HG03196 (cell line): ENCODE results near the gene MTA1.

Source experiments
- ATAC-seq: cut with Tn5 transposase; IDR thresholded peaks from one replicate; pipeline ENCODE4 v1.9.1; 2021; ENCODE audit not compliant: unreplicated experiment

Gene MTA1

DNA sequence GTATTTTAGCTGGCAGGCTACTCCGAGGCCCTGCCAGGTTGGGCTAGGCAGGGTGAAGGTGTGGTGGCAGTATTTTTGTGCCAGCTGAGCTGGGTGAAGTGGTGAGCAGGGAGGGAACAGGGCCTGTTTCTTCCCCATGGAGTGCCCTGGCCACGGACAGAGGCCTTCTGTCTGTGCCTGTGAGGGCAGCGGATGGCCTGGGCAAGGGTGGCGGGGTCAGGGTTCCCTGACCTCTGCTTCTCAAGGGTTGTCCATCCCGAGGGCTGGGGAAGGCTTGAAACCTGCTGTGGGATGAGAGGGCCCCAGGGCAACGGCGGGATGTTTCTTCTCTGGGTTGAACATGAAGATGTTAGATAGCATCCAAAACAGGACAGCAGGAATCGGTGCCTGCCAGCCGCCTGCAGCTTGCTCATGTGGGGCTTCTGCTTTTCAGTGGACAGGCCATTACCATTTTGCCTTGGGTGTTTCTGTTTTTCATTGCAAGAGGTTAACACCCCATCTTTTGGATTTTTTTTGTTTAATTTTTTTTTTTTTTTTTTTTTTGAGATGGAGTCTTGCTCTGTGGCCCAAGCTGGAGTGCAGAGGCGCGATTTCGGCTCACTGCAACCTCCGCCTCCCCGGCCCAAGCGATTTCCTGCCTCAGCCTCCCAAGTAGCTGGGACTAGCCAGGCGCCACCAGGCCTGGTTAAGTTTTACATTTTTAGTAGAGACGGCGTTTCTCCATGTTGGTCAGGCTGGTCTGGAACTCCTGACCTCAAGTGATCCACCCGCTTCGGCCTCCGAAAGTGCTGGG lies 3.3 kb downstream of the MTA1 start:
- ATAC-seq, result no peak

DNA sequence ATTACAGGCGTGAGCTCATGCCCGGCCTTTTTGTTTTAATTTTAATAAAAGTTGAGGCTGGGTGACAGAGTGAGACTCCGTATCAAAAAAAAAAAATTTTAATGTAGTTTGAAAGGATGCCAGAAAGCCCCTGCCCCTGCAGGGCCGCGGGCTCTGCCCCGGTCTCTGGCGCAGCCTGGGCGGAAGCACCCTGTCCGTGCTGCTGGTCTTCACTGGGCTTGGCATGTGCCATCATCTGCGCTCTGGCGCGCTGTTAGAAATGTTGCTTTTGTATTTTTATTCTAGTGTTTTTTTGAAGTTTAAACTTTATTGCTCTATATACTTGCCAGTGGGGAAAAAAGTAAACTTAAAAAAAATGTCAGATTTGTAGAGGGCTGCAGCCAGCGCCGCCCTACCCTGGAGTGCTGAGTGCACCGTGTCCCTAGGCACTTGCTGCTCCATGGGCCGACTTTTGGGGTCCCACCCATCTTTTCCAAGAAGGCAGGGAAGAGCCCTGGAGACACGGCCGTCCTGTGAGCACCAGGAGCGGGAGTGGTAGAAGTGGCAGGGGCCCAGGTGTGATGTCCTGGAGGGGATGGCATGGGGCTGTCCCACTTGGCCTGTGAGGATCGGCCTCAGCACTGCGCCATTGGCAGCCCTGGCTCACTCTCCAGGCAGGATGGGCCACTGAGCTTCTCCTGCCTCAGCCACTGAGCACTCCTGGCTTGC lies 4.0 kb downstream of the MTA1 start:
- no peak for ATAC-seq

DNA sequence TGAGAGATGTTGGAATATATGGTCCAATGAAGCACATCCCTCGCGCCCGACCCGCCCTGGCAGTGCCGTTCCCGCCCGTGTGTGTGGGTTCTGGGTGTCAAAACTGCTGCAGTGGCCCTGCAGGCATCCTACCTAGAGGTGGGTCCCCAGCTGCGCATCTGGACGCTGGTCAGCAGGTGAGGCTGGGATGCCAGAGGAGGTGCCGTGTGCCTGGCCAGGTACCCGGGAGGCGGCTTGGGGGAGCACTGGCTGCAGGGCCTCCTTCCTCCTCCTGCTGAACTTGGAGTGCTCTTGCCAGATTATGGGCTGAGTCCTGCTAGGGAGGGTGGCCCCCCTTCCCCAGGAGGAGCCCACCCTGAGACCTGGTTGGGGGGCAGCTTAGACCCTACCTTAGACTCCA lies 5.2 kb downstream of the MTA1 start:
- ATAC-seq, result no peak

DNA sequence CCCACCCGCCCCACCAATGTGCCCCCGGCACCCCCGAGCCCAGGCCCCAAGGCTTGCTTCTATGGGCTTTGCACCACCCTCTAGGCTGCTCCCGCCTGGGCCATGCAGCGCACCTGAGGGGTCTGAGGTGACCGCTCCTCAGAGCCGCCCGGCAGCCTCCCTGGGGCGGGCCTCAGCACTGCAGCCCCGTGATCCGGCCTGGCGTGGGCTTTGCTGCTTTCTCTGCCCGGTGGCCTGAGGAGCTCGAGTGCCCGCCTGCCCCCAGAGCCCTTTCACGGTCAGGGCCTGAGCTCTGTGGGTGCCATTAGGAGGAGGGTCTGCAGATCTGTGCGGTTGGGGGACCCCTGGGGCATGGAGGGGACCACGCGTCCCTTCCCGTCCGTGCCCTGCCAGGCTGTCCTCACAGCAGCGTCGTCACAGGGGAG lies 6.2 kb downstream of the MTA1 start:
- ATAC-seq, result no peak

DNA sequence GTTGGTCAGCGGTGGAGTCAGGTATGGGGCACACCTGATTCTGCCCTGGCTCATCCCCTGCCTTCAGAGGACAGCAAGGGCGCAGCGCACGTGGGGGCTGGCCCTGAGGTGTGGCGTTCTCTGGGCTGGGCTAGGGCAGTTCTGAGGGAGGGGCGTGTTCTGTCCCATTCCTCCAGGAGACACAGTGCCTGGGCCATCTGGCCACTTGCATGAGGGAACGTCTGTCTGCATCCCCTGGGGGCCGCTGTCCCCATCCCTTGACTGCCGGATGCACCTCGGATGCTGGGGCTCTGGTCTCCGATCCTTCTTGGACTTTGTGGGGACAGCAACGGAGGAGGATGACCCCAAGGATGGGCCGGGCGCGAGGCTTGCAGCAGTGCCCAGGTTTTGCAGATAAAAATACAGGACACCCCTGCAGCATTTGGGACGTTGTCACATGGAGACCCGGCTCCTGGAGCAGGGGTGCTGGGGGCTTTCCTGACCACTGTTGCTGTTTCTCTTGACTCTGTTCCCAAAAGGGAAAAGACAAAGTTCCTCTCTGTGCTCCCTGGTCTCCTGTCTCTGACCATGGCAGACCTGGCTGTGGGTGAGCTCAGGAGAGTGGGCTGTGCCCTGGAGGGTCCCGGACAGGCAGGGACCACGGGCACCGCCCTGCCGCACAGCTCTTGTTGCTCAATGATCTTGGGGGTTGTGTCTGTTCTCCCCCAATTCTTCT lies 6.9 kb downstream of the MTA1 start:
- no peak for ATAC-seq

DNA sequence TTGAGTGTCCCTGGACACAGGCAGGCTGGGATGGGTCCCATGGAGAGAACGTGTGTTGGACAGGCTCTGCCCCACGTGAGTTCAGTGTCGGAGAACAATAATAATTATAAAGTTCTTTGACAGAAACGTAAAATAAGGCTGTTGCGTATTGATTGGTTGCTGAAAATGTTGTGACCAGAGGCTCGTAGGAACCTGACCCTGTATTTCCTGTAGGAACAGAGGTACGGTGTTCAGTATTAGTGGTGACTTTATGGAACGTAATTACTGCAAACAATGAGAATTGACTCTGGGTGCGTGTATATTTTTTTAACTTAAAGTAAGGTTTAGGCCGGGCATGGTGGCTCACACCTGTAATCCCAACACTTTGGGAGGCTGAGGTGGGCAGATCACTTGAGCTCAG lies 7.8 kb downstream of the MTA1 start:
- no peak for ATAC-seq

DNA sequence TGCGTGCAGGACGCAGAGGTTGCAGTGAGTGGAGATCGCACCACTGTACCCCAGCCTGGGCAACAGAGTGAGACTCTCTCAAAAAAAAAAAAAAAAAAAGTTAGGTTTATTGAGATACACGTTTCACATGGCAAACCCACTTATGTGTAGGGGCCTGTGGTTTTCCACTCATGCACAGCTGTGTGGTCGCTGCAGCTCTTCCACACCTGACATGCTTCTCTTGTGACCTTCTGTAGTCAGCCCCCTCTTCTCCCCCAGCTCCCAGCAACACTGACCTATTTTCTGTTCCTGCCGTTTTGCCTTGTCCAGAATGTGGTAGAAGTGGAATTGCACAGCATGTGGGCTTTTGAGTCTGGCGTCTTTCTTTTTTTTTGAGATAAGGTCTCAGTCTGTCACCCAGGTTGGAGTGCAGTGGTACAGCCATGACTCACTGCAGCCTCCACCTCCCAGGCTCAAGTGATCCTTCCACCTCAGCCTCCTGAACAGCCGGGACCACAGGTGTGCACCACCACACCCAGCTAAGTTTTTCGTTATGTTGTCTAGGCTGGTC lies 8.4 kb downstream of the MTA1 start:
- no peak for ATAC-seq

DNA sequence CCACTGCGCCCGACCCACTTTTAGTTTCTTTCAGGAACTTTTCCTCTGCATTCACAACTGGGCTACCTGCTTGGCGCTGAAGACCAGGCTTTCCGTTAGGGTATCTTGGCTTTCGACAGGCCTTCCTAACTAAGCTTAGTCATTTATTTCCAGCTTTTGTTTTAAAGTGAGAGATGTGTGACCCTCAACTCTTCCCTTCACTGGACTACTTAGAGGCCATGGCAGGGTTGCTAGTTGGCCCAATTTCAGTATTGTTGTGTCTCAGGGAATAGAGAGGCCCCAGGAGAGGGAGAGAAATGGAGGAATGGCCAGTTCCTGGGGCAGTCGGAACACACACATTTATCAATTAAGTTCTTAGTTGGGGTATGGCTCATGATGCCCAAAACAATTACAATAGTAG lies 10.4 kb downstream of the MTA1 start:
- ATAC-seq, result no peak

DNA sequence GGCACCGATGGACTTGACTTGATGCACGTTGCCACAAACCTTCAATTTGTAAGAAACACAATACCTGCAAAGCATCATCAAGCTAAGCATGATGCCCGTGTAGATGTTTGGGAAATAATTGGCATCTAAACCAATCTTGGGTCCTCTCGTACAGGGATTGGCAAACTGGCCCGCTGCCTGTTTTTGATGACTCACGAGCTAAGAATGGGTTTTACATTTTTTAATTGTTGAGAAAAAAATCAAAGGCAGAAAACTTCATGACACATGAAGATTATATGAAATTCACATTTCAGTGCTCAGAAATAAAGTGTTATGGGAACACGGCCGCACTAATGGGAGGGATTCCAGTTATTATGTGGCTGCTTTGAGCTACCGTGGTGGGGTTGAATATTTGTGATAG lies 10.9 kb downstream of the MTA1 start:
- no peak for ATAC-seq

DNA sequence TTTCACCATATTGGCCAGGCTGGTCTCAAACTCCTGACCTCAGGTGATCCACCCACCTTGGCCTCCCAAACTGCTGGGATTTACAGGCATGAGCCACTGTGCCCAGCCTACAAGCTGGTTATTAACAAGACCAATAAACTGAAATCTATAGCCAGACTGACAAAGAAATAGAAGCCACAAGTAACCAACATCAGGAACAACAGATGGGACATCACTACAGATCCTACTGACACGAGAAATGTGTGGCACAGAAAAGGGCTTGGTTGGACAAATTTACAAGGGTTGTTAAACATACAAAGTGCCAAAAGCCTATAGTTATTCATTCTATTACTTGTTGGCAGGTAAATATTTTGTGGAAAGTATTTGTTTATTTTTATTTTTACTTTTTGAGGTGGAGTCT lies 11.6 kb downstream of the MTA1 start:
- ATAC-seq, result no peak

DNA sequence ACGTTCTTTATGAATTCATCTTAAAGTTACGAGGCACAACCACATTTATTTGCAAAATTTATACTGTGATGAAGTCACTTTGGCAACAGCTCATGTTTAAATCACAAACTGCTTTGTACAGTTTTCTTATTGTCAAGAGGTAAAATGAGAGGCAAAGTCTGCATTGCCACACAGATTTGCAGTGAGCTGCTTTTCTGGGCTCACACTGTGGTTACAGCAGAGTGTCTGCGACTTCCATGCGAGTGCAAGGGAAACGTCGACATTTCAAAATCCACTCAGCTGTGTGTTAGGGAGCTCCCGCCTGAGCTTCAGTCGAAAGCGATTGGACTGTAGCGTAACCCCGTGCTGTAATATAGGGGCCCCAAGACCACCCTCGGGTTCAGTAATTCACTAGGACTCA lies 13.0 kb downstream of the MTA1 start:
- no peak for ATAC-seq

DNA sequence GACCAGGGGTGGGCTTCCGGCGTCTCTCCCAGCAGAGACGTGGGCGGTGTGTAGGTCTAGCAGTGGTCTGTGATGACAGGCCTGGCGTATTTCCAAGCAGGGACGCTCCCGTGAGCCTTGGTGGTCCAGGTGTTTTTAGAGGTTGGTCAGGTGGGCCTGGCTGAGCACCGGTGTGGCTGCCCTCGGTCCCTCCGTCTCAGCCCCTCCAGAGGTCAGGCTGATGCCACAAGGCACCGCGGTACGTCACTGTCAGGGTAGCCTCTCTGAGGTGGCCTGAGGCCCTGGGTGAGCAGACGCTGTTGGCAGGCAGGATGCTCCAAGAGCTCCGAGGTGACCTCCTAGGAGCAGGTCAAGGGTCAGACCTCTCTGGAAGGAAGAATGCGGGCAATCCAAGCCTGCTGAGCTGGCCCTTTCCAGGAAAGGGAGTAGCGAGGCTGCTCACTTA lies 13.6 kb downstream of the MTA1 start:
- no peak for ATAC-seq

DNA sequence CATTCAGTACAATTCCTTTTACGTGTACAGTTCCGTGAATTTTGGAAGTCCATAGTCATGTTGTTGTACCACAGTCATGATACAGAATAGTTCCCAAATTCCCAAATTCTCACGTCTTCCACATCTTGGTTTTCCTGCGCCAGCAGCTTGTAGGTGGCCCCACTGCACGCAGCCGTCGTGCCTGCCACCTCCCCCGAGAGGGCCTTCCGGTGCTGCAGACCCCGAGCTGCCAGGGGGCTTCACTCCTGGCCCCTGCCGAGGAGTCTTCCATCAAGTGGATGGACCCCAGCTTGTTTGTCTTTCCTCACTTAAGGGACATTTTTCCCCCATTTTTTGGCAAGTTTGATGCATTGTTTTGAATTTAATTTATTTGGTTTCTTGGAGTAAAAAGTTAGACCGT lies 16.8 kb downstream of the MTA1 start:
- no peak for ATAC-seq

DNA sequence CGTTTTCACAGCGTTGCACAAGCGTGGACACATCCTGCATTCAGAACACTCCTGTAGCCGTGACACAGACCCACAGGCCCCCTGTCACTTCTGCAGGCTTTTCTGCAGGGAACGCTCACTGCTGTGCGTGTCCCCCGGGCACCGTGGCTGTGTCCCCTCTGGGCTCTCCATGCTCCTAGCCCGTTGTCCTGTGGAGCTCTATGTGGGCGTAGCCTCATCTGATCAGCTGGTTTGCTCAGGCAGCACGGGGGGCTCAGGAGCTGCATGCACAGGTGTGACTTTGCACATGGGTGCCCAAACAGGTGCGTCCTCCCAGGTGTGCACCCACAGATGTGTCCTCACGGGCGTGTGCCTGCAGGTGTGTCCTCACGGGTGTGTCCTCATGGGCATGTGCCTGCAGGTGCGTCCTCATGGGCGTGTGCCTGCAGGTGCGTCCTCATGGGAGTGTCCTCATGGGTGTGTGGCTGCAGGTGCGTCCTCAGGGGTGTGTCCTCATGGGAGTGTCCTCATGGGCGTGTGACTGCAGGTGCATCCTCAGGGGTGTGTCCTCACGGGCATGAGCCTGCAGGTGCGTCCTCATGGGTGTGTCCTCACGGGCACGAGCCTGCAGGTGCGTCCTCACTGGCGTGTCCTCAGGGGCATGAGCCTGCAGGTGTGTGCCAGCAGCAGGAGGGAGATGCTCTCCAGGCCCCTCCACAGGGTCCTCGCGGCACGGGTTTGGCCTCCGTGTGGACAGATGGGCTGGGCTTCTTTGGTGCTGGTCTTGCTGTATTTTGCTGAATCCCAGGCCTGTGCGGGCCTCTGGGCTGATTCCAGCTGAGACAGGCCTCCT lies 17.5 kb downstream of the MTA1 start:
- no peak for ATAC-seq

DNA sequence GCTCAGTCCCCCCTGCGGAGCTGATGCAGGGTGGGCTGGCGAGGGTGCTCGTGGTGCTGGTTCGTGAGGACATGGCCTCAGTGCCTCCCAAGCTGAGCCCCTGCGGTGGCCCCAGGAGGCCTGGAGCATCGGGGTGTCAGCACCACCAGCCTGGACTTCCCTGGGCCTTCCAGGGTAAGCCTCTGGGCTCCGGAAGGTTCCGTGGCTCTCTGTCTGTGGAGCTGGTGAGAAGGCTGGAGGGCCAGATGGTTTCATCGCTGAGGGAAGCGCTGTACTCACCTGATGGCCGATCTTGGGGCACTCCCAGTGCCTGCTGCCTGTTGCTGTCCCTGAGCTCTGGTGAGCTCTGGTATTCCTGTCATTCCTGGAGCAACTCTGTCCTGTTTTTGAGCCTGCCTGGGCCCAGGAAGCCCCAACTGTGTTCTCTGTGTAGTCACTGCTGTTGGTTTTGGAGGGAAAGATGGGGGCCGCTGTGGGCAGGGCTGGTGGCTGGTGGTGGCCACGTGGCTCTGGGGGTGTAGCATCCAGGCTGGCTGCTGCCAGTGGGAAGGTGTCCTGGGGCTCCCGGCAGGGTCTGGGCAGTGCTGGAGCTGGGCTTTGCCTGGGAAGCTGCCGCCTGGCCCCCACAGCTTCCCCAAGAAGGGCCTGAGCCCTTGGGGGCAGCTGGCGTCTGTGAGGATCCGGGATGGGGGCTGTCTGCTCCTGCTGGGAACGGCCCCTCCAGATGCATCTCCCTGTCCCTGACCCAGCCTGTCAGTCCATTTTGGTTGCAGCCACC lies 18.3 kb downstream of the MTA1 start:
- no peak for ATAC-seq

DNA sequence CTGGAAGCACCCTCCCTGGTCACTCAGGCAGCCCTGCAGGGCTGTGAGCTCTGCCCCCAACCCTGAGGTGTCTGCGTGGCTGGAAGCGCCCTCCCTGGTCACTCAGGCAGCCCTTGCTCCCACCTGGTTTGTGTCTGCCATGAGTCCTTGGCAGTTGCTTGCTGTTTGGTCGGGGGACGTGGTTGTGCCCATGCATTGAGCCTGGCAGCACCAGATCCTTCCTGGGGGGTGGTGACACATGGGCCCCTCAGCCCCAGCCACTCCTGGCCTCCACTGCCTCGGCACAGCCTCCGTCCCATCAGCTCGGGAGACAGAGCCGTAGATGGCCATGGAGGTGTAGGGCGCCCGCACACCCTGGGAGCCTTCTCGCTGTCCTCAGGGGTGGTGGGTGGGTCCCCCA lies 19.6 kb downstream of the MTA1 start:
- no peak for ATAC-seq

DNA sequence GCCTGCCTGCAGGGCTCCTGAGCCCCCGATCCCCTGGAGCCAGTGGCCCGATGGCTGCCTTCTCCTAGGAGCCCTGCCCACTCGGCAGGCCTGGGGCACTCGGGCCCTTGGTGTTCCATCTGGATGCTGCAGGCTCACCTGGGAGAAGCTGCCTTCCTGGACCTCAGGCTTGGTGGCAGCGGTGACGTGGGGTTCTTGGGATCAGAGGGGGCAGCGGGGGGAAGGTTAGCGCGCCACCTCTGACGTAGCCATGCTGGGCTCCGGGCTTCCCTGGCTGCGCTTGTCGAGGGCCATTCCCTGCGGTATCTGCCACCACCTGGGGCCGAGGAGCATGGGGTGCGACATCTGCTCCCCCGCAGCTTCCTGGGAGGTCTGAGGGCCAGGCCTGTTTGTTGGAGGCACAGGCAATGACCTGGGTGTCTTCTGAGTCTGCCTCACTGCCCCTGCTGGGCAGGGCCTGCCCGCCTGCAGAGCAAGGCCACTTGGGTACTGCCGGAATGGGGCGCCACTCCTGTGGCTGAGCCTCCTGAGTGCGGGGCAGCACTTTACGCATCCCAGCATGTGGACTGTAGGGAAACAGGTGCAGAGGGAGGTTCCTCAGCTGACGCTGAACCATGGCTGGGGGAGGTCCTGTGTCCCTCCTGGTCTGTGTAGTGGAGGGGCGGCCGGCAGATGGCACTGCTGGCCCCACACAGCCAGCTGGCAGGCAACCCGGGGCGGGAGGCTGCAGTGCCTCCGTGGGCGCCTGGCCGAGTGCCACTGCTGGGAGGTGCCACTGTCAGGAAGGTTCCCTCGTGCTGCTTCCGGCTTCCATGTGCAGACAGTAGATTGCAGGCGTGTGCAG lies 20.3 kb downstream of the MTA1 start:
- no peak for ATAC-seq

DNA sequence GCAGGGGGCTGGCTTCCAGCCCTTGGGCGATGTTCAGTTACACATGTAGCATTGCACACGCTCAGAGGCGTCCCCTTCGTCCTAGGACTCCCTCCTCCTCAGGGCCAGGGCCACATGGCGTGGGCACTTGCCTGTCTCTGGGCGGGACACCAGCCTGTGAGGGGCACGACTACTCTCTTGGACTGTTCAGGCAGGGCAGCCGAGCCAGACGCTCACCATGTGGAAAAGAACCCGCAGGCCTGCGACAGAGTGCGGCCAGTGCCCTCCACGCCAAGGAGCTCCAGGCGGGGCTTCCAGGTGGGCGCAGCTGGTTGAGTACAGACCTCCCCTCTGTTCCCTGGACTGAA lies 20.9 kb downstream of the MTA1 start:
- no peak for ATAC-seq

DNA sequence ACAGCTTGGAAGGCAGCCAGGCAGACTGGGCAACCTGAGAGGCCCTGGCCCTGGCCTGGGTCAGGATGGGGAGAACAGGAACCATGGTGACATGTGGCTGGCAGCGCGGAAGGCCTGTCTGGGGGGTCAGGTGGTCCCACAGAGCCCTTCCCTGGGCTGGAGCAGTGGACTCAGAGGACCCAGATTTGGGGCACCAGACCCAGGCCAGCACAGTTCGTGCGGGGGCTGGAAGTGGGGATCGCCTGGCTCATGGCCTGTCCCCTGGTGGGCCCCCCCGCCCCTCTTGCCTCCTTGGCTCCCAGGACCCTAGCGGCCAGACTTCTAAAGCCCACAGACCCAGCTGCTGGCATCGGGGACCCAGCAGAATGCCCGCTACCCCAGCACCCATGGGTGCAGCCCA lies 21.4 kb downstream of the MTA1 start:
- no peak for ATAC-seq
